Measurements from ENCODE around the gene GRWD1. TPM values are rescaled to one million over a fixed set of nuclear protein-coding genes. Genes with fewer than 3 reads are reported as not detected.

The GRWD1 gene
- total RNA-seq, 3 donors from 2014 or later = 19.7 to 26.8 (median 24.3) TPM

DNA sequence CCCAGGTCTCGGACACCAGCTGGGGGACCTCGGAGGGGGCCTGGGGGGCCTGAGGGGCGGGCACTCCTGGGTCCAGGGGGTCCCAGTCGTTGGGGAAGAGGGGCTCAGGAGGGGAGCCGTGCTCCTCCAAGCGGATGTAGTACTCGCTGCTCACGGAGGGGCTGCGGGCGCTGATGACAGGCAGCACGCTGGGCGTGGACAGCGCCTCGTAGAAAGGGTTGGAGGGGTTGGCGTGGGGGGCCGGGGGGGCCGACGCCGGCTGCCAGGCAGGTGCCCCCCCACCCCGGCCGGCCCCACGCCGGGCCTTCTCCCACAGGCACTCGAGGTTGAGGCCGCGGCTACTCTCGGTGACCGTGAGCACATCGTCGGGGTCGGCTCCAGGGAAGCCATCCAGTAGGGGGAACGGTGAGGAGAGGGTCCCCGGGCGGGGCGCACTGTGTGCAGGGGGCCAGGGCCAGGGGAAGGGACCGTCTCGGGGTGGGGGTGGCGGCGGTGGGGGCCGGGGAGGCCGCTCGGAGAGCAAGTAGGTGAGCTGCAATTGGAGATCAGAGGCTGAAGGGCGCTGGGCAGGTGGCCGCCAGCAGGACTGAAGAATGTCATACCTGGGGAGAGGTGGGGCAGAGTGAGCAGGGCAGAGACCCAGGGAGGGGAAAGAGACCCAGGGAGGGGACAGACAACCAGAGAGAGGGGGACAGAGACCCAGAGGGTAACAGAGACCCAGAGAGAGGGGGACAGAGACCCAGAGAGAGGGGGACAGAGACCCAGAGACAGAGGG lies 53.7 kb downstream of the GRWD1 start:
- H3K4me3 ChIP-seq = no peak overlapping the region
- TF ChIP-seq, protein P1, sequence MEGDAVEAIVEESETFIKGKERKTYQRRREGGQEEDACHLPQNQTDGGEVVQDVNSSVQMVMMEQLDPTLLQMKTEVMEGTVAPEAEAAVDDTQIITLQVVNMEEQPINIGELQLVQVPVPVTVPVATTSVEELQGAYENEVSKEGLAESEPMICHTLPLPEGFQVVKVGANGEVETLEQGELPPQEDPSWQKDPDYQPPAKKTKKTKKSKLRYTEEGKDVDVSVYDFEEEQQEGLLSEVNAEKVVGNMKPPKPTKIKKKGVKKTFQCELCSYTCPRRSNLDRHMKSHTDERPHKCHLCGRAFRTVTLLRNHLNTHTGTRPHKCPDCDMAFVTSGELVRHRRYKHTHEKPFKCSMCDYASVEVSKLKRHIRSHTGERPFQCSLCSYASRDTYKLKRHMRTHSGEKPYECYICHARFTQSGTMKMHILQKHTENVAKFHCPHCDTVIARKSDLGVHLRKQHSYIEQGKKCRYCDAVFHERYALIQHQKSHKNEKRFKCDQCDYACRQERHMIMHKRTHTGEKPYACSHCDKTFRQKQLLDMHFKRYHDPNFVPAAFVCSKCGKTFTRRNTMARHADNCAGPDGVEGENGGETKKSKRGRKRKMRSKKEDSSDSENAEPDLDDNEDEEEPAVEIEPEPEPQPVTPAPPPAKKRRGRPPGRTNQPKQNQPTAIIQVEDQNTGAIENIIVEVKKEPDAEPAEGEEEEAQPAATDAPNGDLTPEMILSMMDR (IDR thresholded peaks at IDR 0.05) = no peak
- intact Hi-C loops (cut with DNase I, micrococcal nuclease) = no loop called here
- no peak for DNase-seq
- no peak for ATAC-seq
- peaks cover 10% of the 10 kb centered on the region for H3K4me1 ChIP-seq (ENCODE audit: low read depth)
- no peaks in the 10 kb centered on the region for H3K9me3 ChIP-seq
- no peaks in the 10 kb centered on the region for H3K36me3 ChIP-seq (ENCODE audit: low read depth)

DNA sequence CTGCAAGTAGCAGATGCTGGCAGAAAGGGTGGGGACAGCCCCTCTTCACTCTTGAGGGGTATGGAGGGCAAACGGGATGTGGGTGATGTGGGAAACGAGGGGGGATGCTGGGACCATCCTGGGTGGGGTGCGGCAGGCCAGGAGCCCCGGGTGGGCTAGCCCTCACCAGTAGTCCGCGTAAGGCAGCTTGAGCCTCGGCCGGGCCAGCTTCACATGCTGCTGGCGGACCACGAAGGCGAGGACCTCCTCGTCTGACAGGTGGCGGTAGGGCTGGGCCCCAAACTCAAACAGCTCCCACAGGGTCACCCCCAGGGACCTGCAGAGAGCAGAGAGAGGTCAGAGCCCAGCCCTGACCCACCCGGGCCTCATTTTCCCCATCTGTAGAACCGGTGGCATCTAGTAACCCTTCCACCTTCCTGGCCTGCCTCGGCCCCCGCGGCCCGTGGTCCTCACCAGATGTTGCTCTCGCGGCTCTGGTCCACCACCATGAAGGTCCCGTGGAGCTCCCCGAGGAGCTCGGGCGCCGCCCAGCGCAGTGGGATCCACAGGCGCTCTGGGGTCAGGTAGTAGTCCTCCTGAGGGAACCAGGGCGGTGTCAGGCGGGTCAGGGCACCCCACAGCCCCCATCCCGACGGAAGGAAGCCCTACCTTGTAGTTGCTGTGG lies 55.2 kb downstream of the GRWD1 start:
- intact Hi-C loops (cut with DNase I, micrococcal nuclease) = no loop called here
- H3K36me3 ChIP-seq (ENCODE audit: low read depth) = no peaks in the 10 kb centered on the region
- peaks cover 10% of the 10 kb centered on the region for H3K4me1 ChIP-seq (ENCODE audit: low read depth)
- DNase-seq (no peak), ATAC-seq (no peak)
- no peak overlapping the region for H3K4me3 ChIP-seq
- TF ChIP-seq, protein P1 (IDR thresholded peaks at IDR 0.05) = no peak
- H3K9me3 ChIP-seq = no peaks in the 10 kb centered on the region

DNA sequence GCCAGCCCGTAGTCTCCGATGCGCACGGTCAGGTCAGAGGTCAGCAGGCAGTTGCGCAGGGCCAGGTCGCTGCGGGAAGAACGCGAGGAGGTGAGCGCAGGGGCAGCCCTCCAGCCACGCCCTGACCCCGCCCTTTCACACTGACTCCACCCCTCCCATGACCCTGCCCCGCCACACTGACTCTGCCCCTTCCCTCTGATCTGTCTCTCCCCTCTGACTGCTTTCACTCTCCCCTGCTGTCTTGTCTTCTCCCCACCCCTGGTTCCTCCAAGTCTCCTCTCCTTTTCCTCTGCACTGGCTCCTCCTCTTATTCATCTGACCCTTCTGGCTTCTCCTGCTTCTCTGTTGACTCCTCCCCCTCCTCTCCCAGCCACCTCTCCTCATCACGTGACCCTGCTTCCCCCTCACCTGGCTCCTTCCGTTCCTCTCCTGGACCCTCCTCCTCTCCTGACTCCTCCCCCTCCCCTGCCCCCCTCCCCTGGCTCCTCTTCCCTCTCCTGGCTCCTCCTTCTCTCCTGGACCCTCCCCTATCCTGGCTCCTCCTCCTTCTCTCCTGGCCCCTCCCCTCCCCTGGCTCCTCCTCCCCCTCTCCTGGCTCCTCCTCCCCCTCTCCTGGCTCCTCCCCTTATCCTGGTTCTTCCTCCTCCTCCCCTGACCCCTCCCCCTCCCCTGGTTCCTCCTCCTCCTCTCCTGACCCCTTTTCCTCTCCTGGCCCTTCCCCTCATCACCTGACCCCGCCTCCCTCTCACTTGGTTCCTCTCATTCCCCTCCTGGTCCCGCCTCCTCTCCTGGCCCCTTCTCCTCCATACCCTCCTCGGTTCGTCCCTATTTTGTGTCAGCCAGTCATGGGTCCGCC lies 55.9 kb downstream of the GRWD1 start:
- Histone ChIP-seq H3K36me3 (ENCODE audit: low read depth) (no peaks in the 10 kb centered on the region), H3K4me1 (ENCODE audit: low read depth) (peaks cover 10% of the 10 kb centered on the region), H3K9me3 (no peaks in the 10 kb centered on the region), H3K4me3 (no peak overlapping the region)
- TF ChIP-seq, protein P1 (IDR thresholded peaks at IDR 0.05) = no peak
- DNase-seq = peak; percentile 73 to 90 (median 83)
- ATAC-seq = peak; percentile 81
- intact Hi-C loops (cut with DNase I, micrococcal nuclease) = no loop called here

GRCh38 chr19:48502350-48503018 lies 56.7 kb downstream of the GRWD1 start:
- intact Hi-C loops (cut with DNase I, micrococcal nuclease) = no loop called here
- TF ChIP-seq, protein P1 (IDR thresholded peaks at IDR 0.05) = no peak
- no peak overlapping the region for H3K4me3 ChIP-seq

GRCh38 chr19:48506138-48506733 lies 60.5 kb downstream of the GRWD1 start:
- TF ChIP-seq, protein P1 (IDR thresholded peaks at IDR 0.05) = no peak

More at GRCh38 chr19:48502350-48503018, 56.7 kb downstream of the GRWD1 start:
- DNase-seq (peak in 1 of 3 donors; percentile 89), ATAC-seq (no peak)
- Histone ChIP-seq H3K4me1 (ENCODE audit: low read depth) (peaks cover 7% of the 10 kb centered on the region), H3K36me3 (ENCODE audit: low read depth) (no peaks in the 10 kb centered on the region), H3K9me3 (no peaks in the 10 kb centered on the region)

More at GRCh38 chr19:48506138-48506733, 60.5 kb downstream of the GRWD1 start:
- Histone ChIP-seq H3K36me3 (ENCODE audit: low read depth) (no peaks in the 10 kb centered on the region), H3K9me3 (no peaks in the 10 kb centered on the region), H3K4me3 (no peak overlapping the region), H3K4me1 (ENCODE audit: low read depth) (peaks cover 2% of the 10 kb centered on the region)
- ATAC-seq (peak; percentile 29), DNase-seq (no peak)
- intact Hi-C loops (cut with DNase I, micrococcal nuclease) = loop anchor here in 1 of 2 donors (5.0 kb wide), 1 partner anchor 76 kb away; no protein-coding TSS in a partner anchor

Measured in mucosa of descending colon (tissue), 3 donors.